RWPE1 (cell line): Measurements from ENCODE around the gene SEM1.
"Not testable (repeated sequence)": the region's sequence is repeated elsewhere in the genome, so short reads cannot be mapped to it uniquely, and the experiment has no call there.

Experiments used
- CTCF ChIA-PET: fragments of 350-600 bp; sonication (Branson Sonifier 250); formaldehyde crosslinking; extraction: SDS; loops from one replicate; lab custom pipeline; 2021; lab: Yijun Ruan, JAX
- POLR2A ChIA-PET: fragments of 400-600 bp; formaldehyde crosslinking; extraction: SDS; loops from one replicate; lab custom pipeline; 2020; ENCODE audit warnings: antibody characterized with exemption; ENCODE audit not compliant: low non-redundant PET; lab: Yijun Ruan, JAX
- DNase-seq: peaks from one replicate; pipeline ENCODE4 v3.0.0; 2012; ENCODE audit warnings: low spot score
- H3K27ac ChIP-seq: fragments of 450-650 bp; 2 replicates; pipeline ENCODE4 v1.5.1; 2017
- TF ChIP-seq, protein P1 (sequence below): fragments of 450-650 bp; conservative IDR thresholded peaks from 2 replicates; pipeline ENCODE4 v1.5.1; 2017; ENCODE audit warnings: low read depth, mild to moderate bottlenecking

The SEM1 gene

DNA sequence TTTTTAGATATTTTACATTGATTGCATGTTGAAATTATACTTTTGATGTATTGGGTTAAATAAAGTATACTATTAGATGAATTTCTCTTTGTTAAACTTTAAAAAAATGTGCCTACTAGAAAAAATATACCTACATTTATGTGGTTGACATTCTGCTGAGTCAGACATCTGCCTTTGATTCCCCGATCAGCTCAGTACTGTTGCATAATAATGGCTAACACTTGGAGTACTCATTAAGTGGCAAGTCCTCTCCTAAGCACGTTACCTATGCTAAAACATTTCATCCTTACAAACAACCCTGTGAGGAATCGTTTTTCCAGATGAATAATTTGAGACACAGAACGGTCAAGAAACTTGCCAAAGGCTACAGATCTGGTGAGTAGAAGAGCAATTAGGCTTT, 14.0 kb upstream of the SEM1 start:
- H3K27ac ChIP-seq, result no peak overlapping the region
- ChIA-PET CTCF (no interaction called here), POLR2A (no interaction called here)
- peak; percentile 55 for DNase-seq
- TF ChIP-seq, protein P1, sequence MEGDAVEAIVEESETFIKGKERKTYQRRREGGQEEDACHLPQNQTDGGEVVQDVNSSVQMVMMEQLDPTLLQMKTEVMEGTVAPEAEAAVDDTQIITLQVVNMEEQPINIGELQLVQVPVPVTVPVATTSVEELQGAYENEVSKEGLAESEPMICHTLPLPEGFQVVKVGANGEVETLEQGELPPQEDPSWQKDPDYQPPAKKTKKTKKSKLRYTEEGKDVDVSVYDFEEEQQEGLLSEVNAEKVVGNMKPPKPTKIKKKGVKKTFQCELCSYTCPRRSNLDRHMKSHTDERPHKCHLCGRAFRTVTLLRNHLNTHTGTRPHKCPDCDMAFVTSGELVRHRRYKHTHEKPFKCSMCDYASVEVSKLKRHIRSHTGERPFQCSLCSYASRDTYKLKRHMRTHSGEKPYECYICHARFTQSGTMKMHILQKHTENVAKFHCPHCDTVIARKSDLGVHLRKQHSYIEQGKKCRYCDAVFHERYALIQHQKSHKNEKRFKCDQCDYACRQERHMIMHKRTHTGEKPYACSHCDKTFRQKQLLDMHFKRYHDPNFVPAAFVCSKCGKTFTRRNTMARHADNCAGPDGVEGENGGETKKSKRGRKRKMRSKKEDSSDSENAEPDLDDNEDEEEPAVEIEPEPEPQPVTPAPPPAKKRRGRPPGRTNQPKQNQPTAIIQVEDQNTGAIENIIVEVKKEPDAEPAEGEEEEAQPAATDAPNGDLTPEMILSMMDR, result no peak

DNA sequence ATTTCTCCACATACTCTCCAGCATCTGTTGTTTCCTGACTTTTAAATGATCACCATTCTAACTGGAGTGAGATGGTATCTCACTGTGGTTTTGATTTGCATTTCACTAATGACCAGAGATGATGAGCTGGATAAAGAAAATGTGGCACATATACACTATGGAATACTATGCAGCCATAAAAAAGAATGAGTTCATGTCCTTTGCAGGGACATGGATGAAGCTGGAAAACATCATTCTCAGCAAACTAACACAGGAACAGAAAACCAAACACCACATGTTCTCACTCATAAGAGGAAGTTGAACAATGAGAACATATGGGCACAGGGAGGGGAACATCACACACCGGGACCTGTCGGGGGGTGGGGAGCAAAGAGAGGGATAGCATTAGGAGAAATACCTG, 13.3 kb upstream of the SEM1 start:
- DNase-seq, CTCF ChIA-PET, POLR2A ChIA-PET, H3K27ac ChIP-seq: not testable (repeated sequence)

DNA sequence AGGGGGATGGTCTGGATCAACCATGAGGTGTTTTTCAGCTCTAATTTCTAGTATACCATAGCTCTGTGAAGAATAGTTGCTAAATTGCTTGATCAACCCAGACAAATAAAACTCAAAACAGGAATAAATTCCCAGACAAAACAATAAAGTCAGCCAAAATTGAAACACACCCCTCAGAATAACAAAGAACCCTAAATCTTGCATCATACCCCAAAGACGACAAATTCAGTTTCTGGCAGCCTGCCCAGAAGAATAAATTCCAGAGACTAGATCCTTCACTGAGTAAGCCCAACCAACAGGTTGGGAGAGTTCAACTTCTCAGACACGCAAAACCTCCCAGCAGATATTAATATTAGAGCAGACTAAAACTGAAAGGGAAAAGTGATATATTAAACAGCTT, 11.2 kb upstream of the SEM1 start:
- no peak overlapping the region for H3K27ac ChIP-seq
- TF ChIP-seq, protein P1, result no peak
- DNase-seq, result peak; percentile 65
- POLR2A ChIA-PET, result no interaction called here
- CTCF ChIA-PET, result no interaction called here

- no peak for DNase-seq
- ChIA-PET POLR2A (no interaction called here), CTCF (no interaction called here)
- TF ChIP-seq, protein P1, result no peak
- H3K27ac ChIP-seq, result no peak overlapping the region
Measured at GRCh38 chr7:96719164-96719563, 9.5 kb upstream of the SEM1 start.

DNA sequence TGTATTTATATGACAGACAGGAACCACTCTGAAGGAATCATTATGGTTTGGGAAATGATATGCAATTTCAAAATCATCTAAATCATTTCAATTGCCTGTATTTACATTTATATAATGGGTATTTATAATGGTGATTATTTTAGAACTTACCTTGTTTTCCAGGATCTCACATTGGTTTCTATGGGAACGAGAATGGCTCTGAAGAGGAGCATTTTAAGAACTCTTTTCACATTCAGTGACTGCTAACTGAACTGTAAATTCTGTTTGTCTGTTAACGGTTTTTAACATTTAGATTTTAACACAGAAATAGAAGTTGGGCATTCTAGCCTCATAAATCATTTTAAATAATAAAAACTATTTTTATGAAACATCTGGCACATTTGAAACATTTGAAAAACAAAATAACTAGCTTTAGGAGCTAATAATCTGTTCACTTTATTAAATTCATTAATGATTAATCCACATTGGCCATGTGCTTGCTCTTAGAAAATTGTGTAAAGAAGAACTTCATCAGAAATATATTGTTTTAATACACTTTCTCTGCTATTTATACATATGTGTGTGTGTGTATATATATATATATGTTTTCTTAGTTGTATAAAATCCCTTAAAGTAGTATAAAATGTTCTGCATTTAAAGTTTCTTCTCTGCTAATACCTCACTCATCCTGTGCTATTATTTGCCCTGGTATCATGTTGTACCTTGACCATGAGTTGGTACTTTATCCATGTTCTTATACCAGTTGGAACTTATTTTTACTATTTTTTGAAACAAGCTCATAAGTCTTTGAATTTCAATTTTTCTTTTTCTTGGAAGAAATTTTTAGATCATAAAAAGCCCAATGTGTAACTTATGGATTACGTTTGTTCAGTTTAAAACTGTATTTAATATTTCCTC, 8.7 kb upstream of the SEM1 start:
- no peak for DNase-seq
- TF ChIP-seq, protein P1, result no peak
- ChIA-PET CTCF (no interaction called here), POLR2A (no interaction called here)
- H3K27ac ChIP-seq, result no peak overlapping the region

DNA sequence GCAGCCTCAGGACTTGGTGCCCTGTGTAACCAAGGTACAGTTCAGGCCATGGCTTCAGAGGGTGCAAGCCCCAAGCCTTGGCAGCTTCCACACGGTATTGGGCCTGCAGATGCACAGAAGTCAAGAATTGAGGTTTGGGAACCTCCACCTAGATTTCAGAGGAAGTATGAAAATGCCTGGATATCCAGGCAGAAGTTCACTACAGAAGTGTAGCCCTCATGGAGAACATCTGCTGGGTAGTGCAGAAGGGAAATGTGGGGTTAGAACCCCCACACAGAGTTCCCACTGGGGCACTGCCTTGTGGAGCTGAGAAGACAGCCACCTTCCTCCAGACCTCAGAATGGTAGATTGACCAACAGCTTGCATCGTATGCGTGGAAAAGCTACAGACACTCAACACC, 3.4 kb upstream of the SEM1 start:
- no peak overlapping the region for H3K27ac ChIP-seq
- POLR2A ChIA-PET, result no interaction called here
- TF ChIP-seq, protein P1, result no peak
- no peak for DNase-seq
- CTCF ChIA-PET, result no interaction called here

DNA sequence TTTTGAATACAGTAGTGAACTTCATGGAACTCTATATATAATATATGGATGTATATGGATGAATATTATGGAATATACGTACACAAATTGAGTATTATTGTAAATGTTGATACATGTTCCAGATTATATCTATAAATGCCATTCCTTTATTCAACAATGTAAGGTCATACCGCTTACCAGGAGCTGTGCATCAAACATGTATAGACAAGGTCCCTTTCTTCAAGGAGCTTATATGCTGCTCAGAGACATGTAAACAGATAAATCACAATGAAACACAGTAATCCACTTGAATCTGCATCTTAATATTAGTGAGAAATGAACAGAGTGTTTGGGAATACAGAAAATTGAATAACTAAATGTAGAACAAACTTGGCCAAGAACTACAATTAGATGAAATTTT, 898 bp upstream of the SEM1 start:
- ChIA-PET CTCF (no interaction called here), POLR2A (interaction anchor here (0.6 kb wide), 1 partner anchor 634 kb away, joined by 4 read pairs; no protein-coding TSS in a partner anchor)
- TF ChIP-seq, protein P1, result no peak
- no peak overlapping the region for H3K27ac ChIP-seq
- DNase-seq, result no peak
